GM12891 (cell line): ENCODE results near the gene ZC3H13.

Experiments
- PAX5 ChIP-seq: IDR thresholded peaks from 2 replicates; pipeline ENCODE4 v1.6.1; 2011; ENCODE audit warnings: low read length, moderate library complexity, mild to moderate bottlenecking; ENCODE audit not compliant: insufficient read depth, severe bottlenecking
- POLR2A ChIP-seq: IDR thresholded peaks from 2 replicates; pipeline ENCODE4 v1.6.1; 2011; ENCODE audit warnings: low read depth, low read length, control low read depth
- POLR2AphosphoS5 ChIP-seq: IDR thresholded peaks from 2 replicates; pipeline ENCODE4 v1.6.1; 2011; ENCODE audit warnings: low read depth, low read length, control low read depth
- POU2F2 ChIP-seq: IDR thresholded peaks from 2 replicates; pipeline ENCODE4 v1.6.1; 2011; ENCODE audit warnings: low read depth, mild to moderate bottlenecking, control low read depth, low read length, moderate library complexity
- SPI1 ChIP-seq: IDR thresholded peaks from 2 replicates; pipeline ENCODE4 v1.6.1; 2011; ENCODE audit warnings: low read depth, low read length, control low read depth
- TAF1 ChIP-seq: IDR thresholded peaks from 2 replicates; pipeline ENCODE4 v1.6.1; 2011; ENCODE audit warnings: low read depth, low read length, control low read depth

- no peak for TF ChIP-seq PAX5
- no peak for TF ChIP-seq POLR2AphosphoS5
- no peak for TF ChIP-seq SPI1
- TF ChIP-seq POLR2A: no peak
- TF ChIP-seq TAF1: no peak
- no peak for TF ChIP-seq POU2F2
Measured at GRCh38 chr13:45954836-45955800, 97.4 kb downstream of the ZC3H13 start.
